Liver (tissue), 9 donors: ENCODE results near the gene E2F4. TPM values are rescaled to one million over a fixed set of nuclear protein-coding genes. Genes with fewer than 3 reads are reported as not detected.
A peak's percentile ranks its signal among the peaks of the same experiment; 100 is the strongest.

Experiments used
- DNase-seq: peaks from one replicate; pipeline ENCODE4 v3.0.0-alpha.2; 2017; ENCODE audit warnings: low spot score
- H3K27ac ChIP-seq, 2 donors: one replicate each; pipeline ENCODE4 v1.7.0; 2013; ENCODE audit warnings: inconsistent platforms in 2 of 2, low read length in 2 of 2, control low read depth in 1 of 2, low read depth in 1 of 2, mild to moderate bottlenecking in 1 of 2
- H3K27me3 ChIP-seq, 4 donors: one replicate each; pipeline versions ENCODE4 v1.6.1 to v1.7.0; 2013; ENCODE audit warnings: low read length in 3 of 4, inconsistent platforms in 1 of 4, mild to moderate bottlenecking in 1 of 4, moderate library complexity in 1 of 4; ENCODE audit not compliant: control insufficient read depth in 4 of 4, insufficient read depth in 4 of 4
- H3K36me3 ChIP-seq, 4 donors: one replicate each; pipeline versions ENCODE4 v1.6.1 to v1.7.0; 2013; ENCODE audit warnings: low read length in 3 of 4, mild to moderate bottlenecking in 3 of 4, low read depth in 1 of 4, moderate library complexity in 1 of 4; ENCODE audit not compliant: control insufficient read depth in 4 of 4, insufficient read depth in 3 of 4
- H3K4me1 ChIP-seq, 4 donors: one replicate each; pipeline versions ENCODE4 v1.6.1 to v1.7.0; 2013; ENCODE audit warnings: low read length in 3 of 4, mild to moderate bottlenecking in 3 of 4, moderate library complexity in 1 of 4; ENCODE audit not compliant: control insufficient read depth in 4 of 4, insufficient read depth in 4 of 4
- H3K4me3 ChIP-seq, 3 donors: one replicate each; pipeline versions ENCODE4 v1.6.1 to v1.7.0; 2013; ENCODE audit warnings: low read length in 3 of 3, control low read depth in 1 of 3, low read depth in 1 of 3, mild to moderate bottlenecking in 1 of 3
- H3K9ac ChIP-seq, 2 donors: one replicate each; pipeline ENCODE4 v1.7.0; 2013; ENCODE audit warnings: low read length in 2 of 2, mild to moderate bottlenecking in 2 of 2, moderate library complexity in 2 of 2, control low read depth in 1 of 2, low read depth in 1 of 2
- H3K9me3 ChIP-seq, 4 donors: one replicate each; pipeline versions ENCODE4 v1.6.1 to v1.7.0; 2013; ENCODE audit warnings: low read length in 3 of 4; ENCODE audit not compliant: control insufficient read depth in 4 of 4
- ATF3 ChIP-seq: IDR thresholded peaks from 2 replicates; pipeline ENCODE4 v1.6.1; 2016; ENCODE audit warnings: antibody characterized with exemption
- CTCF ChIP-seq: fragments of 150-350 bp; IDR thresholded peaks from 2 replicates; pipeline ENCODE4 v1.5.1; 2017; ENCODE audit warnings: improper control_type of control experiment, low read depth, low read length; ENCODE audit not compliant: missing input control
- EGR1 ChIP-seq, 2 donors: IDR thresholded peaks; 2 replicates each; pipeline ENCODE4 v1.6.1; 2016 to 2018; ENCODE audit warnings: antibody characterized with exemption in 2 of 2, low read depth in 2 of 2
- FOXA1 ChIP-seq: IDR thresholded peaks from 2 replicates; pipeline ENCODE4 v1.6.1; 2016; ENCODE audit warnings: antibody characterized with exemption
- FOXA2 ChIP-seq: IDR thresholded peaks from 2 replicates; pipeline ENCODE4 v1.6.1; 2016; ENCODE audit warnings: antibody characterized with exemption
- GABPA ChIP-seq, 2 donors: IDR thresholded peaks in 1 of 2; conservative IDR thresholded peaks in 1 of 2; 2 replicates each; pipeline ENCODE4 v1.6.1; 2016; ENCODE audit warnings: antibody characterized with exemption in 2 of 2, mild to moderate bottlenecking in 1 of 2, moderate library complexity in 1 of 2
- HNF4A ChIP-seq, 2 donors: conservative IDR thresholded peaks; 2 replicates each; pipeline ENCODE4 v1.6.1; 2016; ENCODE audit warnings: antibody characterized with exemption in 2 of 2, mild to moderate bottlenecking in 2 of 2
- HNF4G ChIP-seq: IDR thresholded peaks from 2 replicates; pipeline ENCODE4 v1.6.1; 2016; ENCODE audit warnings: antibody characterized with exemption
- JUND ChIP-seq, 2 donors: IDR thresholded peaks; 2 replicates each; pipeline ENCODE4 v1.6.1; 2016; ENCODE audit warnings: antibody characterized with exemption in 2 of 2
- MAX ChIP-seq: IDR thresholded peaks from 2 replicates; pipeline ENCODE4 v1.6.1; 2016; ENCODE audit warnings: antibody characterized with exemption
- NR2F2 ChIP-seq: IDR thresholded peaks from 2 replicates; pipeline ENCODE4 v1.6.1; 2016; ENCODE audit warnings: antibody characterized with exemption
- RAD21 ChIP-seq, 2 donors: IDR thresholded peaks; 2 replicates each; pipeline ENCODE4 v1.6.1; 2016; ENCODE audit warnings: antibody characterized with exemption in 2 of 2, mild to moderate bottlenecking in 2 of 2
- REST ChIP-seq: IDR thresholded peaks from 2 replicates; pipeline ENCODE4 v1.6.1; 2016; ENCODE audit warnings: antibody characterized with exemption, mild to moderate bottlenecking
- RXRA ChIP-seq, 2 donors: IDR thresholded peaks; 2 replicates each; pipeline ENCODE4 v1.6.1; 2017 to 2018; ENCODE audit warnings: antibody characterized with exemption in 2 of 2, mild to moderate bottlenecking in 1 of 2
- SP1 ChIP-seq: IDR thresholded peaks from 2 replicates; pipeline ENCODE4 v1.6.1; 2018; ENCODE audit warnings: antibody characterized with exemption, mild to moderate bottlenecking
- TAF1 ChIP-seq: conservative IDR thresholded peaks from 2 replicates; pipeline ENCODE4 v1.6.1; 2016; ENCODE audit warnings: antibody characterized with exemption, mild to moderate bottlenecking
- YY1 ChIP-seq: IDR thresholded peaks from 2 replicates; pipeline ENCODE4 v1.6.1; 2016; ENCODE audit warnings: antibody characterized with exemption, mild to moderate bottlenecking
- ZBTB33 ChIP-seq: IDR thresholded peaks from 2 replicates; pipeline ENCODE4 v1.6.1; 2016; ENCODE audit warnings: antibody characterized with exemption
- WGBS: extraction: QIAGEN DNeasy Blood & Tissue Kit; methylation state at CpG from one replicate; pipeline ENCODE4 v1.1.7; 2013; 5-methylcytosine and 5-hydroxymethylcytosine counted together
- polyA plus RNA-seq, 2 donors: library from polyadenylated mRNA; stranded (reverse) in 1 of 2; unstranded in 1 of 2; fragments of 200-250 nt in 1 of 2; fragments of >200 nt in 1 of 2; fragmentation: Nextera tagmentation in 1 of 2; extraction: Ambion mirVana in 1 of 2; gene quantifications; one replicate each; pipeline versions ENCODE4 v1.2.1 to v1.2.3, GENCODE V29; 2013 to 2015
- total RNA-seq, 2 donors: library from RNA; depleted of rRNA; stranded (reverse); fragments of >200 nt; gene quantifications; one replicate each; pipeline ENCODE4 v1.2.3, GENCODE V29; 2014
- donor health status: healthy.
- donor health status: healthy.
- donor health status: healthy.
- donor health status: healthy.
- donor health status: healthy.

E2F4 gene
- total and polyA plus RNA-seq, 4 donors: 18.1 to 107 (median 30.0) TPM

GRCh38 chr16:67246081-67246755, 54.3 kb downstream of the E2F4 start:
- H3K27ac ChIP-seq: peak overlapping the region; percentile 85 to 88
- DNase-seq: peak; percentile 58
- WGBS: 2% methylated on average over 48 of the region's 48 CpGs
- H3K27me3 ChIP-seq: peaks cover 0 to 13% (median 1%) of the 10 kb centered on the region in 4 donors
- no peaks in the 10 kb centered on the region for H3K9me3 ChIP-seq
- H3K36me3 ChIP-seq: no peaks in the 10 kb centered on the region
- peak overlapping the region; percentile 57 to 62 (median 59) for H3K4me3 ChIP-seq
- H3K9ac ChIP-seq: peak overlapping the region; percentile 45 to 66
- TF ChIP-seq ATF3 (no peak), JUND (IDR thresholded peaks at IDR 0.05) (no peak), TAF1 (no peak), SP1 (peak; percentile 30), ZBTB33 (no peak), REST (peak; percentile 22), FOXA2 (no peak), NR2F2 (peak; percentile 63), EGR1 (IDR thresholded peaks at IDR 0.05; ENCODE audit: low read depth in 2 of 2) (no peak), GABPA (IDR thresholded peaks at IDR 0.05 in 1 of 2, conservative IDR thresholded peaks at IDR 0.05 in 1 of 2) (peak in 1 of 2 donors; percentile 57), MAX (no peak), HNF4G (no peak), RAD21 (IDR thresholded peaks at IDR 0.05) (peak in 1 of 2 donors; percentile 19), CTCF (no peak), FOXA1 (no peak), HNF4A (conservative IDR thresholded peaks at IDR 0.05) (no peak), RXRA (IDR thresholded peaks at IDR 0.05) (peak in 1 of 2 donors; percentile 10), YY1 (no peak)
- H3K4me1 ChIP-seq: peaks cover 17 to 49% (median 34%) of the 10 kb centered on the region in 4 donors
